Loucy (cell line): Measurements from ENCODE around the gene EXOC3L1.

Experiments used
- H2AFZ ChIP-seq: fragments of 200-600 bp; sonication (generic); 2 replicates; pipeline ENCODE4 v1.6.0; 2016; ENCODE audit warnings: antibody characterized with exemption, mild to moderate bottlenecking, low read length, moderate library complexity
- H3F3A ChIP-seq: fragments of 200-600 bp; 2 replicates; pipeline ENCODE4 v1.6.0; 2016; ENCODE audit warnings: antibody characterized with exemption, low read depth, mild to moderate bottlenecking
- H3K27me3 ChIP-seq: fragments of 200-600 bp; sonication (generic); 2 replicates; pipeline ENCODE4 v1.6.1; 2014; ENCODE audit warnings: low read length, mild to moderate bottlenecking; ENCODE audit not compliant: insufficient read depth, poor library complexity, severe bottlenecking
- H3K36me3 ChIP-seq: fragments of 200-600 bp; sonication (generic); 2 replicates; pipeline ENCODE4 v1.6.1; 2016; ENCODE audit warnings: low read length; ENCODE audit not compliant: insufficient read depth
- H3K4me1 ChIP-seq: fragments of 200-600 bp; sonication (generic); 2 replicates; pipeline ENCODE4 v1.5.1; 2014; ENCODE audit warnings: low read length, mild to moderate bottlenecking; ENCODE audit not compliant: insufficient read depth, poor library complexity, severe bottlenecking
- H3K4me2 ChIP-seq: fragments of 200-600 bp; sonication (generic); 2 replicates; pipeline ENCODE4 v1.6.0; 2014; ENCODE audit warnings: antibody characterized with exemption, low read length, low read depth, mild to moderate bottlenecking; ENCODE audit not compliant: poor library complexity, severe bottlenecking
- H3K4me3 ChIP-seq: fragments of 200-600 bp; sonication (generic); 2 replicates; pipeline ENCODE4 v1.5.1; 2014; ENCODE audit warnings: low read length, mild to moderate bottlenecking, mixed read lengths; ENCODE audit not compliant: poor library complexity, severe bottlenecking
- H3K79me2 ChIP-seq: fragments of 200-600 bp; sonication (generic); 2 replicates; pipeline ENCODE4 v1.6.1; 2014; ENCODE audit warnings: low read length; ENCODE audit not compliant: insufficient read depth
- H3K9ac ChIP-seq: fragments of 200-600 bp; sonication (generic); 2 replicates; pipeline ENCODE4 v1.6.0; 2014; ENCODE audit warnings: mild to moderate bottlenecking, low read depth, low read length, moderate library complexity; ENCODE audit not compliant: poor library complexity, severe bottlenecking
- H3K9me2 ChIP-seq: fragments of 200-600 bp; sonication (generic); replicated peaks from 2 replicates; pipeline ENCODE4 v1.6.1; 2016; ENCODE audit warnings: low read depth, low read length, mixed read lengths
- H3K9me3 ChIP-seq: fragments of 200-600 bp; sonication (generic); 2 replicates; pipeline ENCODE4 v1.6.1; 2014; ENCODE audit warnings: mild to moderate bottlenecking, antibody characterized with exemption, low read length, low read depth; ENCODE audit not compliant: insufficient read depth
- H4K20me1 ChIP-seq: fragments of 200-600 bp; sonication (generic); 2 replicates; pipeline ENCODE4 v1.6.0; 2014; ENCODE audit warnings: antibody characterized with exemption, low read length, mild to moderate bottlenecking; ENCODE audit not compliant: insufficient read depth, poor library complexity, severe bottlenecking
- EZH2phosphoT487 ChIP-seq: fragments of 200-600 bp; IDR thresholded peaks from 2 replicates; pipeline ENCODE4 v1.6.1; 2018; ENCODE audit warnings: antibody characterized with exemption, mild to moderate bottlenecking, moderate library complexity, borderline replicate concordance
- TF ChIP-seq, protein P1 (sequence below): fragments of 200-600 bp; sonication (generic); conservative IDR thresholded peaks from 2 replicates; pipeline ENCODE4 v1.5.1; 2014; ENCODE audit warnings: mild to moderate bottlenecking, antibody characterized with exemption, low read length

Gene EXOC3L1

DNA sequence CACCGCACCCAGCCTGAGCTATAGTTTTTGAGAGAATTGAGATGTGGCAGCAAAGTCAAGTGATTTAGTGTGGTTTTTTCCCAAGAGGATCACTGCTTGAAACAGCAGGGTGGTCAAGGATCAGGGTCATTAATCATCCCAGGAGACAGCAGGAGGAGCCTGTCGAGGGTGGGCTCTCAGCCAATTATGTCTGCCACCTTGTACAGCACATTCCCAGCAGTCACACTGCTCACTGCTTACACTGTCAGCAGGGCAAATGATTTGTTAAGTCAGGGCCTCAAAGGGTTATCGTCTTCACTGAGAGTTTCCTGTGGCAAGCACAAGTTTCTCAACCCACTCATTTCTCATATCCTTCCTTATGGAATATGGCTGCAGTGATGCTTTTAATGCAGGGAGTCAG lies 52.3 kb downstream of the EXOC3L1 start:
- H3K36me3 ChIP-seq: peaks cover 75% of the 10 kb centered on the region
- no peak for TF ChIP-seq EZH2phosphoT487
- TF ChIP-seq, protein P1, sequence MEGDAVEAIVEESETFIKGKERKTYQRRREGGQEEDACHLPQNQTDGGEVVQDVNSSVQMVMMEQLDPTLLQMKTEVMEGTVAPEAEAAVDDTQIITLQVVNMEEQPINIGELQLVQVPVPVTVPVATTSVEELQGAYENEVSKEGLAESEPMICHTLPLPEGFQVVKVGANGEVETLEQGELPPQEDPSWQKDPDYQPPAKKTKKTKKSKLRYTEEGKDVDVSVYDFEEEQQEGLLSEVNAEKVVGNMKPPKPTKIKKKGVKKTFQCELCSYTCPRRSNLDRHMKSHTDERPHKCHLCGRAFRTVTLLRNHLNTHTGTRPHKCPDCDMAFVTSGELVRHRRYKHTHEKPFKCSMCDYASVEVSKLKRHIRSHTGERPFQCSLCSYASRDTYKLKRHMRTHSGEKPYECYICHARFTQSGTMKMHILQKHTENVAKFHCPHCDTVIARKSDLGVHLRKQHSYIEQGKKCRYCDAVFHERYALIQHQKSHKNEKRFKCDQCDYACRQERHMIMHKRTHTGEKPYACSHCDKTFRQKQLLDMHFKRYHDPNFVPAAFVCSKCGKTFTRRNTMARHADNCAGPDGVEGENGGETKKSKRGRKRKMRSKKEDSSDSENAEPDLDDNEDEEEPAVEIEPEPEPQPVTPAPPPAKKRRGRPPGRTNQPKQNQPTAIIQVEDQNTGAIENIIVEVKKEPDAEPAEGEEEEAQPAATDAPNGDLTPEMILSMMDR: no peak
- no peaks in the 10 kb centered on the region for H3K9me2 ChIP-seq

More for the DNA sequence above, 52.3 kb downstream of the EXOC3L1 start:
- Histone ChIP-seq H3K4me2 (no peak overlapping the region), H3K27me3 (no peaks in the 10 kb centered on the region), H3K79me2 (no peaks in the 10 kb centered on the region), H3K4me1 (no peaks in the 10 kb centered on the region), H3K9me3 (no peaks in the 10 kb centered on the region), H3K4me3 (no peak overlapping the region), H3K9ac (no peak overlapping the region), H3F3A (no peaks in the 10 kb centered on the region), H4K20me1 (no peaks in the 10 kb centered on the region), H2AFZ (no peak overlapping the region)
